H1 (cell line): ENCODE data around the gene SPSB3.

ENCODE experiments used
- CHD1 ChIP-seq: IDR thresholded peaks from 2 replicates; pipeline ENCODE4 v1.6.1; 2012; ENCODE audit warnings: low read depth, low read length, improper control_type of control experiment
- EZH2 ChIP-seq: fragments of 200-600 bp; sonication (generic); IDR thresholded peaks from 2 replicates; pipeline ENCODE4 v1.7.1; 2012; ENCODE audit warnings: low read depth, mild to moderate bottlenecking, moderate library complexity, low read length, inconsistent platforms; ENCODE audit not compliant: severe bottlenecking
- KDM1A ChIP-seq: fragments of 200-600, 300-600 bp; sonication (generic); IDR thresholded peaks from 2 replicates; pipeline ENCODE4 v1.7.1; 2016; ENCODE audit warnings: mild to moderate bottlenecking, low read length, borderline replicate concordance
- NRF1 ChIP-seq: IDR thresholded peaks from 2 replicates; pipeline ENCODE4 v1.6.1; 2011; ENCODE audit warnings: mild to moderate bottlenecking, low read depth, low read length, improper control_type of control experiment
- POLR2A ChIP-seq, 2 experiments: IDR thresholded peaks; 1 replicate in 1 of 2; 2 replicates in 1 of 2; pipeline ENCODE4 v1.6.1; 2011; ENCODE audit warnings: low read depth in 2 of 2, low read length in 2 of 2, mild to moderate bottlenecking in 2 of 2; ENCODE audit errors: control extremely low read depth in 1 of 2
- POLR2AphosphoS5 ChIP-seq: IDR thresholded peaks from 2 replicates; pipeline ENCODE4 v1.6.1; 2011; ENCODE audit warnings: low read depth, low read length
- RFX5 ChIP-seq: IDR thresholded peaks from 2 replicates; pipeline ENCODE4 v1.6.1; 2011; ENCODE audit warnings: low read depth, low read length, improper control_type of control experiment, borderline replicate concordance
- TCF12 ChIP-seq: IDR thresholded peaks from 2 replicates; pipeline ENCODE4 v1.6.1; 2011; ENCODE audit warnings: low read depth, mild to moderate bottlenecking, low read length
- TF ChIP-seq, protein P1 (sequence below), 3 experiments: IDR thresholded peaks; 1 replicate in 2 of 3; 2 replicates in 1 of 3; pipeline versions ENCODE4 v1.5.1 to v1.6.1; 2011; ENCODE audit warnings: low read length in 3 of 3, mild to moderate bottlenecking in 3 of 3, inconsistent platforms in 2 of 3, low read depth in 1 of 3, moderate library complexity in 1 of 3; ENCODE audit not compliant: insufficient read depth in 1 of 3; ENCODE audit errors: control extremely low read depth in 1 of 3

DNA sequence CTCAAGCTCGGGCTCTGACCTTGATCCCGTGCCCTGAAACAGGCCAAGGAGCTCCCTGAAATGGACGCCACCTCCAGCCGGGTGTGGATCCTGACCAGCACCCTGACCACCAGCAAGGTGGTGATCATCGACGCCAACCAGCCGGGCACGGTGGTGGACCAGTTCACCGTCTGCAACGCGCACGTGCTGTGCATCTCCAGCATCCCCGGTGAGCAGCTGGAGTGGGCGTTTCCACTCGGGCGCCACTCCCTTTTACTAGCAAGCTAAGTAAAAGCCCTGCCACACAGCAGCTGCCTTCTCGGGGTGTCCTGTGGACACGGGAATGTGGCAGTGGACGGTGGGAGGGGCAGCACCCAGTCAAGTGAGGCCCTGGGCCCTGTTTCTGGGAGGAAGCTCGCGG lies 17.4 kb downstream of the SPSB3 start:
- no peak for TF ChIP-seq POLR2A (IDR thresholded peaks at IDR 0.05; ENCODE audit: control extremely low read depth in 1 of 2, low read depth in 2 of 2, low read length in 2 of 2)
- TF ChIP-seq RFX5: no peak
- TF ChIP-seq KDM1A: no peak
- no peak for TF ChIP-seq EZH2
- TF ChIP-seq NRF1: no peak
- no peak for TF ChIP-seq CHD1
- no peak for TF ChIP-seq TCF12
- TF ChIP-seq, protein P1, sequence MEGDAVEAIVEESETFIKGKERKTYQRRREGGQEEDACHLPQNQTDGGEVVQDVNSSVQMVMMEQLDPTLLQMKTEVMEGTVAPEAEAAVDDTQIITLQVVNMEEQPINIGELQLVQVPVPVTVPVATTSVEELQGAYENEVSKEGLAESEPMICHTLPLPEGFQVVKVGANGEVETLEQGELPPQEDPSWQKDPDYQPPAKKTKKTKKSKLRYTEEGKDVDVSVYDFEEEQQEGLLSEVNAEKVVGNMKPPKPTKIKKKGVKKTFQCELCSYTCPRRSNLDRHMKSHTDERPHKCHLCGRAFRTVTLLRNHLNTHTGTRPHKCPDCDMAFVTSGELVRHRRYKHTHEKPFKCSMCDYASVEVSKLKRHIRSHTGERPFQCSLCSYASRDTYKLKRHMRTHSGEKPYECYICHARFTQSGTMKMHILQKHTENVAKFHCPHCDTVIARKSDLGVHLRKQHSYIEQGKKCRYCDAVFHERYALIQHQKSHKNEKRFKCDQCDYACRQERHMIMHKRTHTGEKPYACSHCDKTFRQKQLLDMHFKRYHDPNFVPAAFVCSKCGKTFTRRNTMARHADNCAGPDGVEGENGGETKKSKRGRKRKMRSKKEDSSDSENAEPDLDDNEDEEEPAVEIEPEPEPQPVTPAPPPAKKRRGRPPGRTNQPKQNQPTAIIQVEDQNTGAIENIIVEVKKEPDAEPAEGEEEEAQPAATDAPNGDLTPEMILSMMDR (IDR thresholded peaks at IDR 0.05; ENCODE audit: control extremely low read depth in 1 of 3, insufficient read depth in 1 of 3, low read depth in 1 of 3, low read length in 3 of 3): no peak
- TF ChIP-seq POLR2AphosphoS5: no peak
